ENCODE data around the gene ZNF568.

Gene ZNF568

DNA sequence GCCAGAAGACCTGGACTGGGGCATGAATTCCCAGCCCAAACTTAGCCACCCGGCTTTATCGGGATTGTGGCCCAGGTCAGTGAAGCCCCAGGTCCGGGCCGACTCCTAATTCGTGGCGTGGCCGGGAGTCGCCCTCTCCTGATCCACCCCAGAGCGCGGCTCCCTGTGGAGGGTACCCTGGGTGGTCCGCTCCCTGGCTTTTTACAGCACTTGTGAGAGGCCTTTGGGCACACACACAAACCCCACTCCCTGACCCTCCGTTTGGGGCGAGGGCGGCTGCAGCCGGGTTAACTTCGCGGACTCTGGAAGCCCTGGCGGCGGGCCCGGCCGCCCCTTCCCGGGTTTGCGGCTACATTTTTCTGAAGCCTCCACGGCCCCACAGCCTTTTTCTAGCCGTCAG lies 56.4 kb downstream of the ZNF568 start:
- Mint-ChIP-seq H3K36me3 (ENCODE audit: low read depth) (peaks cover 6% of the 10 kb centered on the region), H3K27ac (peak overlapping the region; percentile 66), H3K4me1 (ENCODE audit: low read depth) (peaks cover 15% of the 10 kb centered on the region)

DNA sequence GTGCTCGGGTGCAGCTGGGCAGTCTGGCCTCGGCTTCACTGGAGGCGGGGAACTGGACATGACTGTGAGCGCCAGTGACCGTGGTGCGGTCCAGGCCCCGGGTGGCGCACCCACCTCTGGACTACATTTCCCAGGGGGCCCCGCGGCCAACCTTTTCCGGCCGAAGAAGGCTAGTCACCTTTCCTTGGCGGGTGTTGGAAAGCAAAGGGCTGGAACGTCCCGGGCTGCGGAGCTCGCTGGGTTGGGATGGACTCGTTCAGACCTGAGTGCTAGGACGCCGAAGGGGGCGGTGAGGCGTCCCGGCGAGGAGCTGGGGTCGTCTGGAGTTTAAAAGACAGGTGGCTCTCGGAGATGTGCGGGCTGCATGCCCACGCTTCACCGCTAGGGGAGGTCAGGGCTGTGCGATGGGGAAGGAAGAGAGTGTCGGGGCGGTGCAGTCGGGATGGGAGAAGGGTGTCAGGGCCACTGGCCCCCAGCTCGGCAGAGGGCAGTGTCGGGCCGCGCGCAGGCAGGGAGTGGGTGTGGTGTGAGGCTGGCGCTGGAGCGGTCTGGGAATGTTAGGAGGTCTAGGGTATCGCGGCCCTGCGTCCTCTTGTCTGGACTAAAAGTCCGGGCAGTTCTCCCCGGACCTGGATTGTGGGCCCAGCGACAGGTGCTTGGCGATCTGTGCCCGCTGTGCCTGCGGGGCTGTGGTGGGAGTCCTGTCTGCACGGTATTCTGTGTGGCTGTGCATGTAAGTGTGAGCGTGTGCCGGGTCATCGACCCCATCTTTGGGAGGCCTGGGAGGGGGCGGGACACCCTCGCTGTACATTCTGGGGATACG lies 57.1 kb downstream of the ZNF568 start:
- peaks cover 8% of the 10 kb centered on the region for H3K36me3 Mint-ChIP-seq (ENCODE audit: low read depth)
- intact Hi-C loops (cut with micrococcal nuclease): loop anchor here (10.0 kb wide), 1 partner anchor 252 kb away; no protein-coding TSS in a partner anchor
- peak overlapping the region; percentile 66 for H3K27ac Mint-ChIP-seq
- H3K9me3 Mint-ChIP-seq: peaks cover 43% of the 10 kb centered on the region
- H3K4me1 Mint-ChIP-seq (ENCODE audit: low read depth): peaks cover 15% of the 10 kb centered on the region
- peaks cover 4% of the 10 kb centered on the region for H3K27me3 Mint-ChIP-seq
- peak overlapping the region; percentile 85 for H3K4me3 Mint-ChIP-seq

More for the DNA sequence above, 56.4 kb downstream of the ZNF568 start:
- intact Hi-C loops (cut with micrococcal nuclease): loop anchor here (10.0 kb wide), 1 partner anchor 252 kb away; no protein-coding TSS in a partner anchor
- H3K9me3 Mint-ChIP-seq: peaks cover 37% of the 10 kb centered on the region
- peak overlapping the region; percentile 85 for H3K4me3 Mint-ChIP-seq
- H3K27me3 Mint-ChIP-seq: peaks cover 4% of the 10 kb centered on the region

DNA sequence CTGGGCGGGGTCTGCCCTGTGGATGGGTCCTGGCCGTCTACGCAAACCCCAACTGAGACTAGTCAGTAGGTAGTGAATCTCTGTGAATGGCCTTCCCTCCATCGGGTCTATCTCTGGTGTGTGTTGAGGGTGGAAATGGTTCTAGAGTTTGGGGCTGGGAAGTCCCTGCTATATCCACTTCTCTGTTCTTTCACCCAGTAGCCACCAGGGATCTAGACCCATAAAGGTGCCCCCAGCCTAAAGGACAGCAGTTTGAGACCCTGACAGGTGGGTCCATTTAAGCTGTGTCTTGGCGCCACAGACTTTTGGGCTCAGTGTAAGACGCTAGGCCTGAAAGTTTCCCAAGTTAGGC lies 57.7 kb downstream of the ZNF568 start:
- Mint-ChIP-seq H3K27ac (peak overlapping the region; percentile 66), H3K4me3 (peak overlapping the region; percentile 85), H3K36me3 (ENCODE audit: low read depth) (peaks cover 12% of the 10 kb centered on the region), H3K9me3 (peaks cover 47% of the 10 kb centered on the region), H3K27me3 (peaks cover 4% of the 10 kb centered on the region), H3K4me1 (ENCODE audit: low read depth) (peaks cover 15% of the 10 kb centered on the region)
- intact Hi-C loops (cut with micrococcal nuclease): loop anchor here (10.0 kb wide), 1 partner anchor 251 kb away; no protein-coding TSS in a partner anchor

DNA sequence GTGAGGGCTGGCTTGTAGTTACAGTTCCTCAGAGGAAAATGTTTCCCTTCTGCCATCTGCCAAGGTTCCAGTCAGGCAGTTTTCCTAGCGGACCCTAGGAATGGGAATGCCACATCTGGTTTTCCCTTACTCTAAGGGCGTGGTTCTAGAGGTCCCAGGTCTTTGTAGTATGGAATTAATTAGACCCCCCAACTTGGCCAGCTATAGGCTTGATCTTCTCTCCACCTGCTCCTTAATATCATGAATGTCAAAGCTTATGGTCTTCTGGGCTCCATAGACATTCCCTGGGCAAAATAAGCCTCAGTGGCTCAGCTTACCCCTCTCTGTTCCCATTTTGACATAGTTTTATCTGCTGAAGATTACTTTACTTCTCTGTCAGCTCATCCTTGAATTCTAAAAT lies 70.0 kb downstream of the ZNF568 start:
- Mint-ChIP-seq H3K9me3 (peaks cover 91% of the 10 kb centered on the region), H3K4me3 (no peak overlapping the region), H3K27ac (no peak overlapping the region), H3K4me1 (ENCODE audit: low read depth) (no peaks in the 10 kb centered on the region), H3K36me3 (ENCODE audit: low read depth) (peaks cover under 1% of the 10 kb centered on the region), H3K27me3 (no peaks in the 10 kb centered on the region)
- intact Hi-C loops (cut with micrococcal nuclease): no loop called here

DNA sequence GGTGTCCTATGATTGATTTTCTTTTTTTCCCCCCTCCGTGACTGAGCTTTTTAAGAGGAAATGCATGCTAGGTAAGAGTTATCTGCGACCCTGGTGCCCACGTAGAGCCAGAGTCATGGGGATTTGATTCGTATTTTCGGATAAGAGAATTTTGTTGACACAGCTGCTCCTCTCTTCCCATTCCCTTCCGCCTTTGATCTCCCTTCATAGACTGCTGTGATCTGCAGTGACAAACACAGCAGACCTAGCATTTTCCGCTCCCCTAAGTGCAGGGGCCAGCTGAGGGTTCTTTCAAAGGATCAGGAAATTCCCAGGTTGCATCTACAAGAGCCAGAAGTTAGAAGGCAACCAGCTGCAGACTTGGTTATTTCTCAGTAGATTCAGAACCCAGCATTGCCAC lies 70.5 kb downstream of the ZNF568 start:
- no peaks in the 10 kb centered on the region for H3K4me1 Mint-ChIP-seq (ENCODE audit: low read depth)
- intact Hi-C loops (cut with micrococcal nuclease): no loop called here
- peaks cover 5% of the 10 kb centered on the region for H3K36me3 Mint-ChIP-seq (ENCODE audit: low read depth)
- H3K9me3 Mint-ChIP-seq: peaks cover 92% of the 10 kb centered on the region
- no peaks in the 10 kb centered on the region for H3K27me3 Mint-ChIP-seq
- H3K4me3 Mint-ChIP-seq: no peak overlapping the region
- no peak overlapping the region for H3K27ac Mint-ChIP-seq

DNA sequence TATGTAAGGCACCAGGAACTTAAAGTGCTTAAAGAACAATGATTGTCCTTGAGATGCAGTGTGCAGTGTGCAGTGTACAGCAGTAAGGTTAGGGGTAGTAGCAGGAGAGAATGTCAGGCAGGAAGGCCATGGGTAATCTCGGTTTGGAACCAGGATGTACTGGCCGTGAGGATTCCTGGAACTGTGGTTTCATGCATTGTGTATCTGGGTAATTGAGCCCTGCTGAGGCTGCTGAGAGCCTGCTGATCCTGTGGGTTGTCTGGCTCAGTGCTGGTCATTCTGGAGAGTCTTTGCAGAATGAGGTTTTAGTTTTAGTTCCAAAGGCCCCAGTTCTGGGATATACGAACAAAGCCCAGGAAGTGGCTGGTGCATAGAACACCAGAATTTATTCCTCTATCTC lies 71.0 kb downstream of the ZNF568 start:
- Mint-ChIP-seq H3K36me3 (ENCODE audit: low read depth) (peaks cover 10% of the 10 kb centered on the region), H3K4me3 (no peak overlapping the region), H3K27ac (no peak overlapping the region), H3K27me3 (no peaks in the 10 kb centered on the region), H3K9me3 (peaks cover 92% of the 10 kb centered on the region), H3K4me1 (ENCODE audit: low read depth) (no peaks in the 10 kb centered on the region)
- intact Hi-C loops (cut with micrococcal nuclease): no loop called here

DNA sequence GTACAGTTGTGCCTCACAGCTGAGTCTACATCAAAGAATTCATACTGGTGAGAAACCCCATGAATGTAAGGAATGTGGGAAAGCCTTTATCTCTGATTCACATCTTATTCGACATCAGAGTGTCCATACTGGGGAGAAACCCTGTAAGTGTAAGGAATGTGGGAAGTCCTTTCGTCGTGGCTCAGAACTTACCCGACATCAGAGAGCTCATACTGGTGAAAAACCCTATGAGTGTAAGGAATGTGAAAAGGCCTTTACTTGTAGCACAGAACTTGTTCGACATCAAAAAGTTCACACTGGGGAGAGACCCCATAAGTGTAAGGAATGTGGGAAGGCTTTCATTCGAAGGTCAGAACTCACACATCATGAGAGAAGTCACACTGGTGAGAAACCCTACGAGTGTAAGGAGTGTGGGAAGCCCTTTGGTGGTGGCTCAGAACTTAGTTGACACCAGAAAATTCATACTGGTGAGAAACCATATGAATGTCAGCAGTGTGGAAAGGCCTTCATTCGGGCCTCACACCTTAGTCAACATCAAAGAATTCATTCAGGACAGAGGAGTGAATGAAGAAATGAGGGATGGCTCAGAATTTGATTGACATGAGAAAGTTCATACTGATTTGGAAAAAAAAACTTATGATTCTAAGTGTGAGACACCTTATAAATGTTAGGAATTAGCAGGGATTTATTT lies 81.2 kb downstream of the ZNF568 start:
- no peak overlapping the region for H3K4me3 Mint-ChIP-seq
- no peaks in the 10 kb centered on the region for H3K4me1 Mint-ChIP-seq (ENCODE audit: low read depth)
- H3K9me3 Mint-ChIP-seq: peaks cover 73% of the 10 kb centered on the region
- intact Hi-C loops (cut with micrococcal nuclease): no loop called here
- H3K27ac Mint-ChIP-seq: no peak overlapping the region
- peaks cover 47% of the 10 kb centered on the region for H3K36me3 Mint-ChIP-seq (ENCODE audit: low read depth)
- H3K27me3 Mint-ChIP-seq: no peaks in the 10 kb centered on the region

DNA sequence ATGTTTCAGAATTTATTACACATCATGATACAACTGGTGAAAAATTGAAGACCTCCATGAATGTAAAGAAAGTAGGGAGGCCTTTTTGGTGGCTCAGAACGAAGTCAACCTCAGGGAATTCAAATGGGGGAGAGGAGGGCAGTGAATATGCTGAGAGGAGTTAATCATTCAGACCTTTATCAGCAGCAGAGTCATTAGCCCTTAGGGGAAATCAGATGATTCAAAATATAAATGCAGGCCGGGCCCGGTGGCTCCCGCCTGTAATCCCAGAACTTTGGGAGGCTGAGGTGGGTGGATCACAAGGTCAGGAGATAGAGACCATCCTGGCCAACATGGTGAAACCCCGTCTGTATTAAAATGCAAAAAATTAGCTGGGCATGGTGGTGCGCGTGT lies 81.7 kb downstream of the ZNF568 start:
- Mint-ChIP-seq H3K4me1 (ENCODE audit: low read depth) (no peaks in the 10 kb centered on the region), H3K27ac (no peak overlapping the region), H3K4me3 (no peak overlapping the region), H3K27me3 (no peaks in the 10 kb centered on the region), H3K36me3 (ENCODE audit: low read depth) (peaks cover 42% of the 10 kb centered on the region), H3K9me3 (peaks cover 73% of the 10 kb centered on the region)
- intact Hi-C loops (cut with micrococcal nuclease): no loop called here

DNA sequence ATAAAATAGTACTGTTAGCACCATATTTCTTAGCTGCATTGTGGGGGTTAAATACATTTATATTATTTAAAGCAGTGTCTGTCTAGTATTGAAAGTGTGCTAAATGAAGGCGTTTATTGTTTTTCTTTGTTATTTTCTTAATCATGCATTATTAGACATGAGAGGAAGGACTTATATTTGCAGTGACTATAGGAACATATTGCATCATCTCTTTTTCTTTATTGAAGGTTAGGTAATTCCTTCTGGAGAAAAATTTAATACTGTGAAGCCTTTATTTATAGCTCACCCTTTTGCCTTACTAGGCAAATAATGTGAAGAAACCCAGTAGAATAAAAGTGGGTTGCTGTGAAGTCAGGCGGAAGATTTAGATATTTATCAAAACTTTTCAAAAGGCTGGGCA lies 83.2 kb downstream of the ZNF568 start:
- Mint-ChIP-seq H3K27me3 (no peaks in the 10 kb centered on the region), H3K9me3 (peaks cover 66% of the 10 kb centered on the region), H3K4me3 (no peak overlapping the region), H3K36me3 (ENCODE audit: low read depth) (peaks cover 29% of the 10 kb centered on the region), H3K27ac (no peak overlapping the region), H3K4me1 (ENCODE audit: low read depth) (no peaks in the 10 kb centered on the region)
- intact Hi-C loops (cut with micrococcal nuclease): no loop called here

DNA sequence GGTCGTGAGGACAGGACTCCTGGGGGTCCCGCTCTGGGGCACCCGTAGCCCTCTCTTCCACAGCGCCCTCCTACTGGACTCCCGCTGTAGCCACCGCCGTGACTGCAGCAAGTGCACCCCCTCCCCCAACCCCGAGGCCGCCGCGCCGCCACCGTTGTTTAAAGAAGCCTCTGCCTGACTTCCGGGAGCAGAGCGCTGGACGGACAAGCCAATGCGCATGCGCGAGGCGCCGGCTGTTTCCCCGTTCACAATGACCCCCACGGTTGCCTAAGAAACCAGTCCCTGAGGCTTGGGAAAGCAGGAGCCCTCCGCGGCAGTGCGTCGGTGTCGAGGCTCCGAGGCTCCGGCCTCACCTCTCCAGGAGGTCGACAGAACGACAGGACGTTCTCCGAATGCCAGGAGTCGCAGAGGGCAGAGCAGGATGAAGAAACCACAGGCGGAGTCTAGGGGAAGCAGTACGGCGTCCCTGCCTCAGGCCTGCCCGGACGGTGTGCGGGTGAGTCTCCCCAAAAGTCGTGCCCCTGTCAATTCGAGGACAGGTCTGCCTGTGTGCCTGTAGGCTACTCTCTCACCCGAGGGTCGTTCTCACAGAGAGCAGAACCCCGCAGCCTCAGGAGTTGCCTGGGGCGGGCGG lies 91.6 kb downstream of the ZNF568 start:
- Mint-ChIP-seq H3K4me3 (peak overlapping the region; percentile 61), H3K4me1 (ENCODE audit: low read depth) (no peaks in the 10 kb centered on the region), H3K27ac (no peak overlapping the region), H3K27me3 (no peaks in the 10 kb centered on the region), H3K9me3 (peaks cover 91% of the 10 kb centered on the region), H3K36me3 (ENCODE audit: low read depth) (no peaks in the 10 kb centered on the region)
- intact Hi-C loops (cut with micrococcal nuclease): no loop called here

DNA sequence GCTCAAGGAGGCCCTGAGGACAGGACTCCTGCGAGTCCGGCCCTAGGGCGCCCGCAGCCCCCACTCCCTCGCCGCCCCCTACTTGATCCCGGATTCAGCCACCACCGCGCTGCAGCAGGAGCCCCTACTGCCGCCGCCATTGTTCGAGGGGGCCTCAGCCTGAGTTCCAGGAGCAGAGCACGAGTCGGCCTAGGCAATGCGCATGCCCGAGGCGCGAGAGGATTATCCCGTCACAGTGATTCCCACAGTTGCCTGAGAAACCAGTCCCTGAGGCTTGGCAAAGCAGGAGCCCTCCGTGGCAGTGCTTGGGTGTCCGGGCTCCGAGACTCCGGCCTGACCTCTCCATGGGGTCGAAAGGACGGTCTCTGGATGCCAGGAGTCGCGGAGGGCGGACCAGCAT lies 93.7 kb downstream of the ZNF568 start:
- H3K27ac Mint-ChIP-seq: no peak overlapping the region
- no peaks in the 10 kb centered on the region for H3K36me3 Mint-ChIP-seq (ENCODE audit: low read depth)
- intact Hi-C loops (cut with micrococcal nuclease): no loop called here
- H3K4me1 Mint-ChIP-seq (ENCODE audit: low read depth): no peaks in the 10 kb centered on the region
- no peak overlapping the region for H3K4me3 Mint-ChIP-seq
- H3K27me3 Mint-ChIP-seq: no peaks in the 10 kb centered on the region
- peaks cover 100% of the 10 kb centered on the region for H3K9me3 Mint-ChIP-seq

DNA sequence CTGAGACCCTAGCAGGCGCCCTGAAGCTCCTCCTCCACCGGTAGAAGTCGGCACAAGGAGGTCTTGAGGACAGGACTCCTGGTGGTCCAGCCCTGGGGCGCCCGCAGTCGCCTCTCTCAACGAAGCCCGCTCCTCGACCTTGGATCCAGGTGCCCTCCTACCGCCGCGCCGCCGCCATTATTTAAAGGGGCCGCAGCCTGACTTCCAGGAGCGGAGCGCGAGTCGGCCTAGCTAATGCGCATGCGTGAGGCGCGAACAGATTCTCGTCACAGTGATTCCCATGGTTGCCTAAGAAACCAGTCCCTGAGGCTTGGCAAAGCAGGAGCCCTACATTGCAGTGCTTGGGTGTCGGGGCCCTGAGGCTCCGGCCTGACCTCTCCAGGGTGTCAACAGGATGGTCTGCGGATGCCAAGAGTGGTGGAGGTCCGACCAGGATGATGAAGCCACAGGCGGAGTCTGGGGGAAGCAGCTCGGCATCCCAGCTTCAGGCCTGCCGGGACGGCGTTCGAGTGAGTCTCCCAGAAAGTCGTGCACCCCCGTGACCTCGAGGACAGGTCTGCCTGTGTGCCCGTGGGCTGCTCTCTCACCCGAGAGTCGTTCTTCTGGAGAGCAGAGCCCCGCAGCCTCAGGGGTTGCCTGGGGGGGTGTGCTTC lies 96.1 kb downstream of the ZNF568 start:
- H3K4me1 Mint-ChIP-seq (ENCODE audit: low read depth): no peaks in the 10 kb centered on the region
- H3K9me3 Mint-ChIP-seq: peaks cover 100% of the 10 kb centered on the region

DNA sequence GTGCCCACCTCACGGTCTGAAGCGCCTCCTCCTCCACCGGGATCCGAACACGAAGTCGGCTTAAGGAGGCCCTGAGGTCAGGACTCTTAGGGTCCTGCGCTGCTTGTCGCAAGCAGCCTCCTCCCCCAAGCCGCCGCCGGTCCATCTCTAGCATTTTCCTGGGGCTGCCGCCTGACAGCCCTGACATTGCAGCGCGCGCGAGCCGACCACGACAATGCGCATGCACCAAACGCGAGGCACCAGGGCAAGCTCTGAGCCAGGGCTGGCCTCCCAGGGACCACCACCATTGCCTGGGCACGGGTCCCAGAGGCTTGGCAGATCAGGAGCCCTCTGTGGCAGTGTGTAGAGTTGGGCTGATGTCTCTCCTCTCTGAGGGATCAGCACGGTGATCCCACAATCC lies 98.3 kb downstream of the ZNF568 start:
- Mint-ChIP-seq H3K27ac (no peak overlapping the region), H3K27me3 (no peaks in the 10 kb centered on the region), H3K36me3 (ENCODE audit: low read depth) (no peaks in the 10 kb centered on the region), H3K4me1 (ENCODE audit: low read depth) (no peaks in the 10 kb centered on the region), H3K4me3 (no peak overlapping the region), H3K9me3 (peaks cover 100% of the 10 kb centered on the region)
- intact Hi-C loops (cut with micrococcal nuclease): no loop called here

More for the DNA sequence above, 96.1 kb downstream of the ZNF568 start:
- no peaks in the 10 kb centered on the region for H3K27me3 Mint-ChIP-seq
- H3K4me3 Mint-ChIP-seq: no peak overlapping the region
- intact Hi-C loops (cut with micrococcal nuclease): no loop called here
- no peak overlapping the region for H3K27ac Mint-ChIP-seq
- no peaks in the 10 kb centered on the region for H3K36me3 Mint-ChIP-seq (ENCODE audit: low read depth)

DNA sequence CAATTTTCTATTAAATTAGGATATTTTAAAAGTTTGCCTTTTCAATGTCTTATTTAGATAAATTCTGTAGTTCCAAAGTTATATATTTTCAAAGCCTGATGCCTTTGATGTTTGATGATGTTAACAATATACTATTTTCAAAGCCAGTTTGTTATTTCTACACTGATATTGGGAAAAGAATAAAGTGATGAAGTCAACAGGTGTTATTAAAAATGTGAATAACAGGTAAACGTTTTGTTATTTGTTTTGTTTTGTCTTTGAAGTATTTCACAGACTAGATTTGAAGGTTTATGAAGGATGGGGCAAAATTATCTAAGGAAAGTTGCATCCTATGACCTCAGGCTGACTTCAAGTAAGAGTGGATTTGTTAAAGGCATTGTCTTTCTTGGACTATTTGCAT lies 129.0 kb downstream of the ZNF568 start:
- Mint-ChIP-seq H3K9me3 (peaks cover 62% of the 10 kb centered on the region), H3K36me3 (ENCODE audit: low read depth) (no peaks in the 10 kb centered on the region), H3K4me1 (ENCODE audit: low read depth) (no peaks in the 10 kb centered on the region), H3K4me3 (no peak overlapping the region), H3K27me3 (no peaks in the 10 kb centered on the region), H3K27ac (no peak overlapping the region)
- intact Hi-C loops (cut with micrococcal nuclease): no loop called here

All from dendritic cell treated with granulocyte-macrophage colony-stimulating factor and Interleukin-4, amounts not matched to agents 40 ng/mL and 50 ng/mL, for 4 days (primary cell).